ENCODE measurements around the gene DAAM2.

GRCh38 chr6:39913391-39913916, 121.3 kb downstream of the DAAM2 start:
- no peak for TF ChIP-seq EZH2 (IDR thresholded peaks at IDR 0.05; ENCODE audit: borderline replicate concordance, low read depth, low read length, severe bottlenecking)
- no peak for TF ChIP-seq CTCF (IDR thresholded peaks at IDR 0.05; ENCODE audit: extremely low read depth in 1 of 2, insufficient read depth in 1 of 2, low read depth in 1 of 2, low read length in 2 of 2)
- no peak for TF ChIP-seq POLR2A (IDR thresholded peaks at IDR 0.05; ENCODE audit: low read depth, low read length)
